HepG2 (cell line): ENCODE measurements around the gene ADAMTS4. TPM values are rescaled to one million over a fixed set of nuclear protein-coding genes. Genes with fewer than 3 reads are reported as not detected.

Source experiments
- EZH2 ChIP-seq: conservative IDR thresholded peaks from 2 replicates; pipeline ENCODE4 v1.6.1; 2012; ENCODE audit warnings: mild to moderate bottlenecking, low read depth, low read length, moderate library complexity
- GPN1 ChIP-seq: sonication (generic); formaldehyde crosslinking; IDR thresholded peaks from 2 replicates; pipeline ENCODE4 v1.5.1; 2020; ENCODE audit warnings: missing genetic modification reagents, borderline replicate concordance
- LRRFIP1 ChIP-seq: sonication (generic); formaldehyde crosslinking; conservative IDR thresholded peaks from 2 replicates; pipeline ENCODE4 v1.4.0; 2020; ENCODE audit warnings: missing genetic modification reagents
- MYPOP ChIP-seq: sonication (generic); formaldehyde crosslinking; IDR thresholded peaks from 2 replicates; pipeline ENCODE4 v1.8.1; 2023; ENCODE audit warnings: mild to moderate bottlenecking, moderate library complexity, missing genetic modification reagents
- NFIC ChIP-seq: IDR thresholded peaks from 2 replicates; pipeline ENCODE4 v1.6.1; 2012; ENCODE audit warnings: mild to moderate bottlenecking, low read length, inconsistent platforms
- POGZ ChIP-seq: sonication (generic); formaldehyde crosslinking; IDR thresholded peaks from 2 replicates; pipeline ENCODE4 v1.4.0; 2020; ENCODE audit warnings: mild to moderate bottlenecking, missing genetic modification reagents
- PRMT3 ChIP-seq: sonication (generic); formaldehyde crosslinking; IDR thresholded peaks from 2 replicates; pipeline ENCODE4 v1.8.1; 2022; ENCODE audit warnings: low read depth, mild to moderate bottlenecking, moderate library complexity, missing genetic modification reagents, borderline replicate concordance
- RAD51 ChIP-seq: fragments of 450-650 bp; IDR thresholded peaks from 2 replicates; pipeline ENCODE4 v1.6.1; 2016; ENCODE audit warnings: borderline replicate concordance
- RCOR2 ChIP-seq: IDR thresholded peaks from 2 replicates; pipeline ENCODE4 v1.6.1; 2016; ENCODE audit warnings: missing biosample characterization, missing genetic modification reagents
- REXO4 ChIP-seq: sonication (generic); formaldehyde crosslinking; IDR thresholded peaks from 2 replicates; pipeline ENCODE4 v1.8.0; 2022; ENCODE audit warnings: missing genetic modification reagents, mild to moderate bottlenecking, borderline replicate concordance
- XRCC5 ChIP-seq: fragments of 200-400 bp; formaldehyde crosslinking; optimal IDR thresholded peaks from 2 replicates; pipeline ENCODE3; 2017; ENCODE audit warnings: mild to moderate bottlenecking, low read length
- ZBTB37 ChIP-seq: sonication (generic); formaldehyde crosslinking; IDR thresholded peaks from 2 replicates; pipeline ENCODE4 v1.4.0; 2020; ENCODE audit warnings: mild to moderate bottlenecking, missing genetic modification reagents
- ZC3H13 ChIP-seq: sonication (generic); formaldehyde crosslinking; IDR thresholded peaks from 2 replicates; pipeline ENCODE4 v1.8.1; 2023; ENCODE audit warnings: mild to moderate bottlenecking, missing genetic modification reagents, moderate library complexity
- ZNF317 ChIP-seq: sonication (generic); formaldehyde crosslinking; IDR thresholded peaks from 2 replicates; pipeline ENCODE4 v1.5.0; 2020; ENCODE audit warnings: mild to moderate bottlenecking, missing genetic modification reagents
- ZNF33A ChIP-seq: sonication (generic); formaldehyde crosslinking; IDR thresholded peaks from 2 replicates; pipeline ENCODE4 v1.5.1; 2020; ENCODE audit warnings: missing genetic modification reagents, mild to moderate bottlenecking, moderate library complexity, borderline replicate concordance
- ZNF33B ChIP-seq: sonication (generic); formaldehyde crosslinking; IDR thresholded peaks from 2 replicates; pipeline ENCODE4 v1.5.1; 2020; ENCODE audit warnings: mild to moderate bottlenecking, missing genetic modification reagents
- ZNF790 ChIP-seq: sonication (generic); formaldehyde crosslinking; IDR thresholded peaks from 2 replicates; pipeline ENCODE4 v1.8.0; 2022; ENCODE audit warnings: missing genetic modification reagents, mild to moderate bottlenecking, borderline replicate concordance
- polyA plus RNA-seq, 8 experiments: library from polyadenylated mRNA; depleted of rRNA in 3 of 8; stranded (reverse) in 7 of 8; unstranded in 1 of 8; fragments of >200 nt; fragmentation: Illumina TruSeq in 4 of 8; extraction: Trizol in 4 of 8; gene quantifications; 2 replicates each; pipeline versions ENCODE4 v1.2.1 to v1.2.3, GENCODE V29; 2011 to 2016; ENCODE audit warnings: low read depth in 4 of 8, missing spikeins in 1 of 8, mixed read lengths in 1 of 8; ENCODE audit not compliant: insufficient read depth in 1 of 8
- total RNA-seq, 5 experiments: library from RNA; depleted of rRNA; stranded (reverse); fragments of >200 nt; fragmentation: Illumina TruSeq; extraction: Trizol; gene quantifications; 2 replicates each; pipeline ENCODE4 v1.2.3, GENCODE V29; 2016; ENCODE audit warnings: low read depth in 1 of 5
- TF ChIP-seq, protein P1 (sequence below): sonication (generic); formaldehyde crosslinking; IDR thresholded peaks from 2 replicates; pipeline ENCODE4 v1.5.0; 2020; ENCODE audit warnings: missing genetic modification reagents
- TF ChIP-seq, protein P2 (sequence below): sonication (generic); formaldehyde crosslinking; IDR thresholded peaks from 2 replicates; pipeline ENCODE4 v1.5.0; 2020; ENCODE audit warnings: missing genetic modification reagents, mild to moderate bottlenecking, borderline replicate concordance
- TF ChIP-seq, protein P3 (sequence below): sonication (generic); IDR thresholded peaks from 2 replicates; pipeline ENCODE4 v1.6.1; 2016; ENCODE audit warnings: low read depth, borderline replicate concordance

The ADAMTS4 gene
- total and polyA plus RNA-seq, 2 of the 13 experiments (the other 11 are each of a cell fraction or from before 2014, with no cell fraction given): 0.51 to 1.7 TPM

DNA sequence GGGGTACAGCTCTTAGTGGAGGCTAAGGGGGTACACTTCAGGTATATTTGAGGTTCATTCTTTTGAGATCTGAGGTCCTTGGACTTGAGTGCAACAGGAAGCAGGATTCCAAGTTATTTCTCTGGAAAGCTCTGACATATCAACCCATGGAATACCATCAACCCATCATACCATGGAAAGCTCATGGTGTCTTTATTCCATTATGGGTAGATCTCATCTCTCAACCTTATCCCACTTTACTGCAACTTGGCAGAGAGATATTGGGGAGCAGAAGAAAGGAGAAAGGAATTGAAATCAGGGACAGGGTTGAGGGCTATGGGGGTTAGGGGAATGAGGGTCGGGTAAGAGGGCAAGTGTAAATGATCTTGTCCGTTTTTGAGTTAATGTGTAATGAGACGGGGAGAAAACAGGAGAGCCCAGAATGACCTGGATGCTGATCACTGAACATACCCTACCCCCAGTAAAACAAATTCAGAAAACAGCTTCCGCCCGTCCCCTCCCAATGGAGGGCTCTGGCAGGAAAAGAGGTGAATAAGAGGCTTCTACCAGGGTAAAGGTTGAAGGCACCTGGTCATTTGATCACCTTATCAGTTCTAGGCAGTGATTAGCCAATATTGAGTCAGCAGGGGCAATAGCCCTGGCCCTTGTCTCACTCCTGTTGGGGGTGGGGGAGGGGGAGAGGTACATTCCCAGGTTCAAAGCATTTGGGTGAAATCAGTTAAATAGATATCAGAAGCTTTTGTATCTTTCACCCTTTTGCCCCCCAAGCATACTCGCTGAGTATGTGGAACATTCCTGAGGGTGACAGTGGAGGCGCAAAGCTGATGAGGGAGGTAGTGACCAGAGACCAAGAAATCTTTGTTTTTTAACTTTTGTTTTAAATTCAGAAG is 25.2 kb upstream of the ADAMTS4 start (continued):
- TF ChIP-seq ZBTB37 (CRISPR knock-in tag) (0 out of 2 replicates have a peak, but pooled peaks have one; percentile 53), RAD51 (no peak), PRMT3 (CRISPR knock-in tag) (0 out of 2 replicates have a peak, but pooled peaks have one; percentile 30), ZNF790 (CRISPR knock-in tag) (no peak), POGZ (CRISPR knock-in tag) (no peak), EZH2 (no peak), ZNF33B (CRISPR knock-in tag) (no peak), LRRFIP1 (CRISPR knock-in tag) (no peak), RCOR2 (CRISPR knock-in tag) (peak; percentile 57; the same call in 1 of the 2 replicates), ZC3H13 (CRISPR knock-in tag) (no peak), MYPOP (no peak), NFIC (no peak), XRCC5 (peak; percentile 60), GPN1 (no peak), REXO4 (CRISPR knock-in tag) (no peak), ZNF33A (CRISPR knock-in tag) (no peak), ZNF317 (CRISPR knock-in tag) (peak; percentile 30; the same call in 1 of the 2 replicates)
- TF ChIP-seq, protein P1, sequence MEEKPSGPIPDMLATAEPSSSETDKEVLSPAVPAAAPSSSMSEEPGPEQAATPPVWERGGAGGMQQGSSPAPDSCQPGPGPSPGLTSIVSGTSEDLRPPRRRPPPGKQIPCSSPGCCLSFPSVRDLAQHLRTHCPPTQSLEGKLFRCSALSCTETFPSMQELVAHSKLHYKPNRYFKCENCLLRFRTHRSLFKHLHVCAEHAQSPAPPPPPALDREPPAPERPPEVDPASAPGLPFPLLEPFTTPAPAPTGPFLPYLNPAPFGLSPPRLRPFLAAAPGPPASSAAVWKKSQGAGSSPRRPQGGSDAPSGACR (CRISPR knock-in tag): peak; percentile 28
- TF ChIP-seq, protein P2, sequence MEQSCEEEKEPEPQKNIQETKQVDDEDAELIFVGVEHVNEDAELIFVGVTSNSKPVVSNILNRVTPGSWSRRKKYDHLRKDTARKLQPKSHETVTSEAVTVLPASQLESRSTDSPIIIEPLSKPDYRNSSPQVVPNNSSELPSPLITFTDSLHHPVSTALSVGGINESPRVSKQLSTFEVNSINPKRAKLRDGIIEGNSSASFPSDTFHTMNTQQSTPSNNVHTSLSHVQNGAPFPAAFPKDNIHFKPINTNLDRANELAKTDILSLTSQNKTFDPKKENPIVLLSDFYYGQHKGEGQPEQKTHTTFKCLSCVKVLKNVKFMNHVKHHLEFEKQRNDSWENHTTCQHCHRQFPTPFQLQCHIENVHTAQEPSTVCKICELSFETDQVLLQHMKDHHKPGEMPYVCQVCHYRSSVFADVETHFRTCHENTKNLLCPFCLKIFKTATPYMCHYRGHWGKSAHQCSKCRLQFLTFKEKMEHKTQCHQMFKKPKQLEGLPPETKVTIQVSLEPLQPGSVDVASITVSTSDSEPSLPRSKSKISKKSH: no peak
- TF ChIP-seq, protein P3, sequence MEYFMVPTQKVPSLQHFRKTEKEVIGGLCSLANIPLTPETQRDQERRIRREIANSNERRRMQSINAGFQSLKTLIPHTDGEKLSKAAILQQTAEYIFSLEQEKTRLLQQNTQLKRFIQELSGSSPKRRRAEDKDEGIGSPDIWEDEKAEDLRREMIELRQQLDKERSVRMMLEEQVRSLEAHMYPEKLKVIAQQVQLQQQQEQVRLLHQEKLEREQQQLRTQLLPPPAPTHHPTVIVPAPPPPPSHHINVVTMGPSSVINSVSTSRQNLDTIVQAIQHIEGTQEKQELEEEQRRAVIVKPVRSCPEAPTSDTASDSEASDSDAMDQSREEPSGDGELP: peak; percentile 81
